Measurements from ENCODE around the gene USP33.
A peak's percentile ranks its signal among the peaks of the same experiment; 100 is the strongest.
"Not testable (repeated sequence)": the region's sequence is repeated elsewhere in the genome, so short reads cannot be mapped to it uniquely, and the experiment has no call there.

The USP33 gene

DNA sequence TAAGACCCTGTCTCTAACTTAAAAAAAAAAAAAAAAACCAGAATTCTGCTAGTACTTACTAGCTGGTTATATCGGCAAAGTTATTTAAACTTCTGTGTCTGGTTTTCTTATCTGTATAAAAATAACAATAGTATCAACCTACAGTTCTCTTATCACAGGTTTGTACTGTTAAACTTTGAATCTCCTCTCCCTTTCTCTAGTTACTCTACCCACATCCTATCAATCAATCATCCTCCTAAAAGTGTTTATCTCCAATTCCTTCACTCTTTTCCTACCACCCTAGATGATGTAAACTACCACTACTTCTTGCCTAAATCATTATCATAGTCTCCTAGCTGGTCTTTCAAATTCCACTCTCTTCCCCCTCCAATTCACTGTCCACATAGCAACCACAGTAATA lies 27.6 kb downstream of the USP33 start:
- peak; percentile 9 for DNase-seq

DNA sequence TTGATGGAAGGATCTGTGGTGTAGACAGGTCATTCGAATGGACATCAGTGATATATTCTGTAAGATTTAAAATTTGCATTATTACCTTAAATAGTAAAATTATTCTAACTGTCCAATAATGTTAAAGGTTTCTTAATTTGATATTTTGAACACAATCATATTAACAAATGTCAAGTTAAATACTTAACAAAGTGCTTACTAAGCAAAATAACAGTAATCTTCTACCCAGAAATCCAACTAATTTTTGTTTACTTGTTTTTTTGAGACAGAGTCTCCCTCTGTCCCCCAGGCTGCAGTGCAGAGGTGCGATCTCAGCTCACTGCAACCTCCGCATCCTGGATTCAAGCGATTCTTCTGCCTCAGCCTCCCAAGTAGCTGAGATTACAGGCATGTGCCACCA lies 33.9 kb downstream of the USP33 start:
- DNase-seq, result no peak

DNA sequence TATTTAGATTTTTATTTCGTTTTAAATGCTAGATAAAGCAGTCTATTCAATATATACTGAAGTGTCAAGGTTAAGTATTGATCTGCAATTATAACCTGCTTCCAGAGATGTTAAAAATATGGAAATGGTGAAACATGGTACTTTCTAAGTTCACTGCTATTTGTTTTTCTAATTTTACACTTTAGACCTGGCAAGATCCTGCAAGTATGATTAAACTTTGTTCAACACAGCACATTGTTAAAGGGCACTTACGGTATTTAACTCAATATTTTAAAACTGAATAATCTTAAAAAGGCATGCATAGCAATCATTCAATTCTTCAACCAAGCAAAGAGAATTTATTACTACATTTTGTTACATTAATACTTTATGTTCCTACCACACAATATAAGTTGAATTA lies 41.5 kb downstream of the USP33 start:
- no peak for DNase-seq

DNA sequence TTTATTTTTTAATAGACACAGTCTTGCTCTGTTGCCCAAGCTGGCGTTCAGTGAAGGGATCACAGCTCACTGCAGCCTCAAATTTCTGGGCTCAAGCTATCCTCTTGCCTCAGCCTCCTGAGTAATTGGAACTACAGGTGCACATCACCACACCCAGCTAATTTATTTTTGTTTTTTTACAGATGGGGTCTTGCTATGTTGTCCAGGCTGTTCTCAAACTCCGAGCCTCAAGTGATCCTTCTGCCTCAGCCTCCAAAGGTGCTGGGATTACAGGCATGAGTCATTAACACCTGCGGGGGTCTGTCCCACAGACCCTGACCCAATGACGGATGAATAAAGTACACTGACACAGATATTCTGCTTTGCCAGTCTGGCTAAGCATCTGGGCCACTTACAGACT lies 43.6 kb downstream of the USP33 start:
- no peak for DNase-seq

DNA sequence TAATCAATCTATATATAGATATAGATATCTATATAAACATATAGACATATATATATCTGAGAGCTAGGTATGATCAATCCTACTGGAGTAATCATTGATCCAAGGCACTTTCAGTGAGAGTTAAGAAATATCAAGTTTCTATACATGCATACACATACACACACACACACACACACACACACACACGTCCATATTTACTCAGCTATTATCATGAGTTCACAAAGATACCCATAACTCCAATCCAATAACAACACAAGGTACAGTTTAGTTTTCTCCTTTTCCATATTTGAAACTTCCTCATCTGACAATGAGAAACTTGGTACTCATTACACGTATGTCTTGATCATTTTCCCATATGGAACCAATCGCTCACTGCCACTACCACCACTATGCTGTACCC lies 49.9 kb downstream of the USP33 start:
- DNase-seq, result no peak

DNA sequence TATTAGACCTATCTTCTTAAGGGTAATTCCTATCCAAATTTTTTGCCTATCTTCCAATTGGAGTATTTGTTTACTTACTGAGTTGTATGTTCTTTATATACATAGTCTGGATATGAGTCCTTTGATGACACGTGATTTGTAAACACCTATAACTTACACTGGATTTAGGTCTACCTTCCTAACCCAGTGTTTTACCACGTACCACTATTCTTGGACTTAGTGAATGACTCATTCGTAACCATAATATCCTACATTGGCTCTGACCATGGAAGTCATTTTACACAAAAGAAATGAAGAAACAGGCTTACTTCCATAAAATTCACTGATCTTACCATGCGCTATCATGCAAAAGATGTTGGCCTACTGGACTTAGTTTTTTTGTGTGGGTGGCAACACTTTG lies 53.3 kb downstream of the USP33 start:
- no peak for DNase-seq

DNA sequence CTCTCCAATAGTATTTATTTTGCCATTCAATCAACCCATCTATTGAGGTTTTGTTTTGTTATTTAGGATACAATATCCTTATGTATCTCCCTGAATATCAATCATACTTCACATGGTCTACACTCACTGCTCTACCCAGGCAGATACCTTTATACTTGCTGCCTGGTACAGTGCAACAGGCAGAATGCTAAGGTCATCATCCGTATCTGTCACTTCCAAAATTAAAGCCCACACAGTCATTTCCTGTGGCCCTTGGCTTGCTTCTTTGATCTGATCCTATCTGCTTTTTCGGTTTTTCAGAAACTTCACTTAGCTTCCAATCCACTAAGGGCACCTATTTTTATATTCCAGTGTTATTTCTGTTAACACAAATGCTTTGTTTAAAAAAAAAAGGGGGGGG lies 54.9 kb downstream of the USP33 start:
- peak; percentile 74 for DNase-seq

DNA sequence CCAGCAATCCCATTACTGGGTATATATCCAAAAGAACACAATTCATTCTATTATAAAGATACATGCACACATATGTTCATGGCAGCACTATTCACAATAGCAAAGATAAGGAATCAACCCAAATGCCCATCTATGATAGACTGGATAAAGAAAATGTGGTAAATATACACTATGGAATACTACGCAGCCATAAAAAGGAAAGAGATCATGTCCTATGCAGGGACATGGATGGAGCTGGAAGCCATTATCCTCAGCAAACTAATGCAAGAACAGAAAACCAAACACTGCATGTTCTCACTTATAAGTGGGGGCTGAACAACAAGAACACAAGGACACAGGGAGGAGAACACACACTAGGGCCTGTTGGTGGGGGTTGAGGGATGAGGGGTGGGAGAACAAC lies 60.0 kb downstream of the USP33 start:
- DNase-seq, result not testable (repeated sequence)

DNA sequence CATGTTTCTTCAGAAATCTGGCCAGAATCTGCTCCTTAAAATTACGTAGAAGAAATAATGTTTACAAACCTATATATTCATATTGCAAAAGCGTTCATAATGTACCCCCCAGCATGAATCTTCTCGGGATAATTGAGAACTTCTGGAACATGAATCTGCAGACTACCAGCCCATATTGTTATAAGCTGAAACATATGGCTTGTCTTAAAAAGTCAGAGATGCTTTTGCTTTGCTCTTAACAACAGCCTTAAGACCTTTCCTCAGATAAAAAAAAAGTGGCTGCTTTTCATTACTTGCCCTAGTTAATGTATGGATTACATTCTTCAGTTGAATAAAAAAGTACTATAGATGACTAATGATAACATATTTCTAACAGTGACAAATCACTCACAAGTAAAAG lies 62.2 kb downstream of the USP33 start:
- no peak for DNase-seq

DNA sequence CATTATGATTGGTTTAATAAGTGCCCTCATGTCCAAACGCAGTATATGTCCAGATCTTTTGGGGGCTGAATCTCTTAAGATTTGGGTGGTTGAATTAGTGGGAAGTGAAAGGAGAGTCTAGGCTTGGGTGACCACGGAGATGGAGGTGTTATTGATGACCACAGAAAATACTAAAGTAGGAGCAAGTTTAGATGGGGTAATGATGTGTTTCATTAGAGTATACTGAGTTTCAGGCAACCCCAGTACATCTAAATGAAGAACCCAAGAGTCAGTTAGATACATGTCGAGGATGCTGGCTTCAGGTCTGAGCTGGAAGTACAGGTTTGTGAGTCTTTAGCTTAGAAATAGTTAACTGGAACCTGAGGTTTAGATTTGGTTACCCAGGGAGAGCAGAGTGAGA lies 70.7 kb downstream of the USP33 start:
- DNase-seq, result no peak

DNA sequence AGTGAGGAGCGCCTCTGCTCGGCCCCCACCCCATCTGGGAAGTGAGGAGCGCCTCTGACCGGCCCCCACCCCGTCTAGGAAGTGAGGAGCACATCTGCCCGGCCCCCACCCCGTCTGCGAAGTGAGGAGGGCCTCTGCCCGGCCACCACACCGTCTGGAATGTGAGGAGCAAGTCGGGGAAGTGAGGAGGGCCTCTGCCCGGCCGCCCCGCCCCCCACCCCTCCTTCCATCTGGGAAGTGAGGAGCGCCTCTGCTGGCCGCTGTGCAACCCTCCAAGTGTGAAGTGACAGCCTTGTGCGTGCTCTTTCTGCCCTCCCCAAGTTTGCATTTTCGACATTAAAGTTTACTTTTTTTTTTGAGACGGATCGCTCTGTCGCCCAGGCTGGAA lies 72.1 kb downstream of the USP33 start:
- peak; percentile 69 for DNase-seq

DNA sequence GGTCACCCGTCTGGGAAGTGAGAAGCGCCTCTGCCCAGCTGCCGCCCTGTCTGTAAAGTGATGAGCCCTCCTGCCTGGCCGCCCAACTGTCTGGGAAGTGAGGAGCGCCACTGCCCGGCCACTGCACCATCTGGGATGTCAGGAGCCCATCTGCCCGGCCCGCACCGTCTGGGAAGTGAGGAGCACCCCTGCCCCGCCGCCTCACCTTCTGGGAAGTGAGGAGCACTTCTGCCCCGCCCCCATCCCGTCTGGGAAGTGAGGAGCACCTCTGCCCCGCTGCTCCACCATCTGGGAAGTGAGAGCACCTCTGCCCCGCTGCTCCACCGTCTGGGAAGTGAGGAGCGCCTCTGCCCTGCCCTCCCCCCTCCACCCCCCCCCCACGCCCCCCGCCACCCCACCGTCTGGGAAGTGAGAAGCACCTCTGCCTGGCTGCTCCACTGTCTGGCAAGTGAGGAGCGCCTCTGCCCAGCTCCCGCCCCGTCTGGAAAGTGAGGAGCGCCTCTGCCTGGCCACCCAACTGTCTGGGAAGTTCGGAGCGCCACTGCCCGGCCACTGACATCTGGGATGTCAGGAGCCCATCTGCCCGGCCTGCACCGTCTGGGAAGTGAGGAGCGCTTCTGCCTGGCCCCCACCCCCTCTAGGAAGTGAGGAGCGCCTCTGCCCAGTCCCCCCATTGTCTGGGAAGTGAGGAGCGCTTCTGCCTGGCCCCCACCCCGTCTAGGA lies 72.7 kb downstream of the USP33 start:
- DNase-seq, result no peak

DNA sequence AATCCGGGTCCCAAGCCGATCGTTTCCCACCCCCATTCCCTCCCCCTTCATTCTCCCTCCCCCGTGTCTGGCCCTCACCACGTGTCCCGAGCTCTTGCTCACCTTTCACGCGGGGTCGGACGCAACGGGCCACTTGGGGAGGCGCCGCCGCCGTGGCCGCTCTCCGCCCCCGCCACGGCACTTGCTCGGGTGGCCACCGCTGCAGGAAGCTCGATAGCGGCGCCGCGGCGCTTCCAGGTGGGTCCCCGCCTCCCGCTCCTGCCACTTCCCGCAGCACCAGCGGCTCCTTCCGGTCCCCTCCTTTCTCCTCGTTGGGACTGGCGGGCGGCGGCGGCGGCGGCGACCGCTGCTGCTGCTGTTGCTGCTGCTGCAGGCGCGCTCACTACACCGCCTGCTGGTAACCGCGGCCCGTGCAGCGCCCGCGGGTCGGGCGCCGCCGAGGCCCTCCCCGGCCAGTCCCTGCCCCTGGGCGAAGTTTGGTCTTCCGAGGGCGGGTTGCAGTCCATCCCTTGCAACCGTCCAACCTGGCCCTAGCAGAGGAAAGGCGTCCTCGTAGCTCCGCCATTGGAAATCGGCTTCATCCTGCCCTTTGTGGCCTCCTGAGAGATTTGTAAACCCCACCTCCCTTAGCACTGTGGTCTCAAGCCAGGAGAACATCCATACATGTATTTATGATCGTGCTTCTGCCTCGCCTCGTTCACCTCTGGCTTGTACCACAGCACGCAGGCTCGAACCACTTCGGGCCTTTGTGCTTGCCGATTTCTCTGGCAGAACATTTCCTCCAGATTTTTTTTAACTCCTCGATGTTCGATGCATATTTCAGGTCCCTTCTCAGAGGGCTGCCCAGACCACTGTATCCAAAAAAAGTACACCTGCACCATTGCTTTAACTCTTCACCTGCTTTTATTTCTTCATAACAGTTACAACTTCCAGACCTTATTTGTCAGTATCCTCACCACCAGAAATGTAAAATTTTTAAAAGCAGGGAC lies 76.2 kb downstream of the USP33 start:
- peak; percentile 97 for DNase-seq

DNA sequence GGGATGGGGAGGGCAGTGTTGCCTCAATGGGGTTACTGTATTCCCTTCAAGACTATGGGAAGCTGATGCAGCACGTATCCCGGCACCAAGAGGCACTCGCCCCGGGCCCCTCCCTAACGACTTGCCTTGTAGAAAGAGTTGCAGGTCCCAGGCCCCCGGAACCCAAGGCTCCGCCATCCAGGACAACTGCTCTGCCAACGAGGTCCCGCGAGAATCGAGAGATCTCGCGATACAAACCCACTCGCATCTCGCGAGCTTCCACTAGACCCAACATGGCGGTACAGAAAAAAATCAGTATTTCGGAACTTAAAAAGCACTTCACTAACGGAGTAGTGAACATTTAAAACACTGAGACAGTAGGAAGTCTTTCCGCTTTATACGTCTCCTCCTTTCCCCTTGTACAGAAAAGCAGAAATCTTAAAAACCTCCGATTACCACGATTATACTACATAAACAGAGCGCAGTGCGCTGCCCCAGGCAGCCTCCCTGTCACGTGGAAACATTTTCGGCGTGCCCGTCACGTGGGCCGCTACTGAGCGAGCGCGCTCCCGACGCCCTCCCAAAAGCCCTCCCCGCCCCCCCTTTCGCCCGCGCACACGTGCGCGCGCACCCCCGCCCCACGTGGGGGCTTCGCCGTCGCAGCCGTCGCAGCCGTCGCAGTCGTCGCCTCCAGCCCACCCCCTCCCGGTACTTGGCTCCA lies 77.0 kb downstream of the USP33 start, which contains the start of gene ZZZ3:
Gene ZZZ3, minus strand, starts transcription at position 199 of the 700 bp plus-strand sequence. CDS start 49,304 bp downstream, outside the sequence.
- peak; percentile 96 for DNase-seq

DNA sequence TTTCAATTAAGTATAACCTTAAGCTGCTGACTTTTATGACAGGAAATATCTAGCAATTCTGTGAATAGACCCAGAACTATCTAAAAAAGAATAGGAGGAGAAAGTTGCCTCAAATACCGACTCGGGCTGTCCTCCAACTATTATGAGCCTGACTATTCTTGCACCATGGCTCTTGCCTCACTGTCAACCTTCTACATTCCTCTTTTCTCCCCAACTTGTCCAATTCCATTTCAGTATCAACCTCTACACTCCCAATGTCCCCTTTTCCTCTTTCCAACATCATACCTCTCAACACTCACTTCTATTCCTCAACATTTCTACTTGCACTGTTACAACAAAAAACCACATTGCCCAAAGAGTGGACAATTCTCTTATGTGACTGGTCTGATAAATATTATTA lies 79.5 kb downstream of the USP33 start:
- no peak for DNase-seq

DNA sequence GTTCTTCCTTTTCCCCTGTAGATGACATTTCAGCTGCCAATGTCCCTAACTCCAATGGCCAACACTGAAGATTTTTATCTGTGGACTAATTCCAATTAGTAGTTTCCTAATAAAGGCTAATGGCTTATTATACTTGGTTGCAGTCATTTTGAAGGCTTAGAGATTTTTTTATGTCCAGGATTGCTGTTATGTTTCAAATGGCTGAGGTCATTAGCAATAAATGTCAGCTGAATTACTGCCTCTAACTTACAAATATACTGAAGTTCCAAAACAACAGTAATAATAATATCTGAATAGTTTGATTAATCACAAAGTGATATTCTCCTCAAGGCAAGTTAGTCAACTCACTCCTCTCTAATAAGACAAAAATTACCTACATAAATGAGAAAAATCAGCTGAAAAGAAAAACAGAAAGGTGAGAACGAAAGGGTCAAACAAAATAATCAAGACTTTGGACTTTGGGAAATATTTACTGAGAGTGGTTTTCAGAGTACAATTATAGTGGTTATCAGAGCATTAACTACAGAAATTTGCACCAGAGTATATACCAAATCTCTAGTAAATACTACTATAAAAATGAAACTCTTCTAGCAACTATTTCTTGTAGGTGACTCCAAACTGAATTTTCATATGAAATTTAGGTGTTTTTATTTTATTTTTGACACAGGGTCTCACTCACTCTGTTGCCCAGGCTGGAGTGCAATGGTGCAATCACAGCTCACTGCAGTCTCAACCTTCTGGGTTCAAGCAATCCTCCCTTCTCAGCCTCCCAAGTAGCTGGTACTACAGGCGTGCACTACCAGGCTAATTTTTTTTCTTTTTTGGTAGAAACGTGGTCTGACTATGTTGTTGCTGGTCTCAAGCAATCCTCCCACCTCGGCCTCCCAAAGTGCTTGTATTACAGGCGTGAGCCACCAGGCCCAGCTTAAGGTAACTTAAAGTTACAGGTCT lies 80.7 kb downstream of the USP33 start:
- DNase-seq, result no peak

DNA sequence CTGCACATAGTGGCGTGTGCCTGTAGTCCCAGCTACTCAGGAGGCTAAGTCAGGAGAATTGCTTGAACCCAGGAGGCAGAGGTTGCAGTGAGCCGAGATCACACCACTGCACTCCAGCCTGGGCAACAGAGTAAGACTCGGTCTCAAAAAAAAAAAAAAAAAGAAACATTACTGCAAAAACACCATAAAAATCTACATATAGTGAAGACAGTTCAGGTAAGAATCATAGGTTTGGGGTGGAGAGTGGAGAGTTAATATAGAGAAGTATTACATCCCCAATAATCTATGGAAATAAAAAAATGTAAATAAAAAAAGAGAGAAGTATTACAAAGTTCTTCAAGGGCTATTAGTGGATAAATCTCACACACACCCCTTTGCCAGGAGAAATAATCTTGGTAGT lies 84.8 kb downstream of the USP33 start:
- not testable (repeated sequence) for DNase-seq

DNA sequence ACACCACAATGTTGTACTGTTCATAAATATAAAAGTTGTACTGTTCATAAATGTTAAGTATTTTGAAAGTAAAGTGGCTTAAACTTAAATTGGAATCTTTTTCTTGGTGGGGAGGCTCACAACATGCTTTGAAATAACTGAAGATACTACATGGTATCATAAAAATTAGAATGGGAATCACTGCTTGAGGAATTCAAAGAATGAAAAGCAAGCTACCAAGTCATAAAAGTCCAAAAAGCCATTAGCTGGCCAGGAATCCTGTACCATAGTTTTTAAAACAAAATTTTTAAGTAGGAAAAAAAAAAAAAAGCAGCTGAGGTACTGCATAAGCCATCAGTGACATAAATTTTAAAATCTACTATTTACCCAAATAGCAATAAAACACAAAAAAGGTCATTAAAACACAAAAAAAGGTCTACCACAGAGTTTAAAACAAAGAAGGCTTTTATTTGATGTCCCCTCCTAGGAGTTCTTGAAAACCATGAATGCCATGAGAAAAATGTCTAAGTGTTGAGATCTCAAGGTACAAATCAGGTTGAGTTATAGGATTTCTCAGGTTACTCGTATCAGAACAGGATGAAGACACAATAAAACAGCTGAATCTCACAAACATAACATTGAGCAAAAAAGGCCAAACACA lies 85.8 kb downstream of the USP33 start:
- no peak for DNase-seq

DNA sequence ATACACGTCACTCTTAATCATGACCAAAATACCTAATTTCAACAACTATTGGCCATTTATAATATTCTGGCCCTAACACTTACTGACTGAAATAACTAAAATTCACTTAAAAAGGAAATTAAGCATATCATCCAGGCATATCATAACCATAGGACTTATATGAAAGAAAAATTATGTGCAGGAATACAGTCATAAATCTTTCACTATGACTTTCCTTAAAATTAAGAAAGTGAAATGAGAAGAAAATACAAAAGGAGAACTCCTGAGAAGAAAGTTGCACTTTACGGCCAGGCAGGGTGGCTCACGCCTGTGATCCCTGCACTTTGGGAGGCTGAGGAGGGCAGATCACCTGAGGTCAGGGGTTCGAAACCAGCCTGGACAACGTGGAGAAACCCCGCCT lies 86.6 kb downstream of the USP33 start:
- DNase-seq, result no peak

DNA sequence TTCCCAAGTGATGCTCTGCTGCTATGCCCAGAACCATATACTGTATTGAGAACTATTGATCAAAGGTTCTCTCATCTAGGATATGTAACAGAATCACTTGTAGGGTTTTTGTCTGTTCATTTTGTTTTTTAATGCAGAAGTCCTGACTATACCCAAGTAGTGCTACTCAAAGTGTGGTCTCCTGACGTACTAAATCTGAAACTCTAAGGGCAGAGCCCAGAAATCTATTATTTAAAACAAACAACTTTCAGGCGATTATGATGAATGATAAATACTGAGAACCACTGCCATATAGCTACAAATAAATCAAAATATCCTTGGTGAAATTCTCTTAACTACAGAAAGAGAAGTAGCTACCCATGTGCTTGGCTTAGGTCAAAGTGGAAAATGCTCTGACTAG lies 87.3 kb downstream of the USP33 start:
- DNase-seq, result no peak

DNA sequence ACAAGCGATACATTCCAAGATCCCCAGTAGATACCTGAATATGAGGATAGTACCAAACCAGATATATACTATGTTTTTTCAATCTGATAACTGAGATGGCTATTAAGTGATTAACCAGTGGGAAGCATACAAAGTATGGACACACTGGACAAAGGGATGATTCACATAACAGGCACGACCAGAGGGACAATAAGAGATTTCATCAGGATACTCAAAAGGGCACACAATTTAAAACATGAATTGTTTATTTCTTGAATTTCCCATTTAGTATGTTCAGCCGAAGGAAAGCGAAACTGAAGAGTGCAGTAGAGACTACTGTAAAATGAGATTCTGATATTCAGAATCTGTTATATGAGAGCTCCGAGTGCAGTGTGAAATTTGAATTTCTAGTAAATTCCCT lies 87.8 kb downstream of the USP33 start:
- DNase-seq, result no peak

DNA sequence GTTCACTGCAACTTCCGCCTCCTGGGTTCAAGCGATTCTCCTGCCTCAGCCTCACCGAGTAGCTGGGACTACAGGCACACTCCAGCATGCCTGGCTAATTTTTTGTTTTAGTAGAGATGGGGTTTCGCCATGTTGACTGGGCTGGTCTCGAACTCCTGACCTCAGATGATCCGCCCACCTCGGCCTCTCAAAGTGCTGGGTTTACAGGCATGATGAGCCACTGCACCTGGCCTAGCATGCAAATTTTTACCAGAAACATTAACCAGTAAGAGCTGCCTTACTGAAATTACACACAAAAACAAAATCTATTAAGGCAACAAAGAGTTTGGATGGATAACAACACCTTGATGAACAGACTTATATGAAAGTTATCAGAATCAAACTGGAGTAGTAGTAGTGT lies 89.3 kb downstream of the USP33 start:
- no peak for DNase-seq
